SK-N-MC (cell line): ENCODE results near the gene MERTK.
"Not testable (repeated sequence)": the region's sequence is repeated elsewhere in the genome, so short reads cannot be mapped to it uniquely, and the experiment has no call there.

Experiments used
- DNase-seq: peaks from one replicate; pipeline ENCODE4 v3.0.0-alpha.2; 2011; ENCODE audit warnings: low read depth, low spot score
- H3K27ac ChIP-seq: fragments of 200-600 bp; sonication (generic); 2 replicates; pipeline ENCODE4 v1.5.1; 2016; ENCODE audit warnings: mixed run types
- H3K36me3 ChIP-seq: fragments of 200-600 bp; sonication (generic); 2 replicates; pipeline ENCODE4 v1.6.1; 2017; ENCODE audit warnings: antibody characterized with exemption, low read length, mixed read lengths; ENCODE audit not compliant: insufficient read depth
- H3K4me3 ChIP-seq: fragments of 200-600 bp; sonication (generic); 2 replicates; pipeline ENCODE4 v1.5.1; 2016
- H3K9ac ChIP-seq: fragments of 200-600 bp; sonication (generic); 2 replicates; pipeline ENCODE4 v1.8.0; 2017; ENCODE audit warnings: mixed run types, mixed read lengths; ENCODE audit not compliant: insufficient read length
- H3K9me3 ChIP-seq: fragments of 200-600 bp; sonication (generic); 2 replicates; pipeline ENCODE4 v1.6.1; 2017; ENCODE audit warnings: low read depth, mild to moderate bottlenecking, antibody characterized with exemption, low read length, moderate library complexity, mixed read lengths
- EZH2 ChIP-seq: fragments of 200-600 bp; sonication (generic); IDR thresholded peaks from one replicate; pipeline ENCODE4 v1.6.1; 2017; ENCODE audit warnings: antibody characterized with exemption
- FOXP2 ChIP-seq: optimal IDR thresholded peaks from 2 replicates; pipeline ENCODE3; 2011; ENCODE audit warnings: mild to moderate bottlenecking, moderate library complexity; ENCODE audit not compliant: insufficient read depth; ENCODE audit errors: extremely low read length, control extremely low read depth
- POLR2AphosphoS5 ChIP-seq: IDR thresholded peaks from 2 replicates; pipeline ENCODE4 v1.6.1; 2012; ENCODE audit warnings: mild to moderate bottlenecking, low read depth, low read length, borderline replicate concordance

MERTK gene

GRCh38 chr2:111948832-111949231 lies 50.4 kb downstream of the MERTK start:
- Histone ChIP-seq H3K9me3 (no peaks in the 10 kb centered on the region), H3K9ac (no peak overlapping the region), H3K36me3 (no peaks in the 10 kb centered on the region), H3K27ac (no peak overlapping the region), H3K4me3 (no peak overlapping the region)
- no peak for DNase-seq
- TF ChIP-seq EZH2: no peak
- TF ChIP-seq POLR2AphosphoS5: no peak
- TF ChIP-seq FOXP2: no peak

GRCh38 chr2:111950236-111950635 lies 51.8 kb downstream of the MERTK start:
- Histone ChIP-seq H3K36me3 (no peaks in the 10 kb centered on the region), H3K4me3 (no peak overlapping the region), H3K9ac (no peak overlapping the region), H3K27ac (no peak overlapping the region), H3K9me3 (no peaks in the 10 kb centered on the region)
- DNase-seq: no peak
- no peak for TF ChIP-seq FOXP2

- DNase-seq: no peak
Observed at GRCh38 chr2:111951486-111951885, 53.1 kb downstream of the MERTK start.

GRCh38 chr2:111952871-111953452 lies 54.6 kb downstream of the MERTK start:
- no peak for DNase-seq
- TF ChIP-seq POLR2AphosphoS5 (no peak), FOXP2 (no peak), EZH2 (no peak)
- Histone ChIP-seq H3K9me3 (no peaks in the 10 kb centered on the region), H3K36me3 (no peaks in the 10 kb centered on the region), H3K9ac (no peak overlapping the region), H3K27ac (no peak overlapping the region), H3K4me3 (no peak overlapping the region)

More at GRCh38 chr2:111951486-111951885, 53.1 kb downstream of the MERTK start:
- no peak overlapping the region for H3K4me3 ChIP-seq
- H3K36me3 ChIP-seq: no peaks in the 10 kb centered on the region
- no peak overlapping the region for H3K27ac ChIP-seq
- no peak for TF ChIP-seq POLR2AphosphoS5
- TF ChIP-seq FOXP2: no peak
- TF ChIP-seq EZH2: no peak
- no peaks in the 10 kb centered on the region for H3K9me3 ChIP-seq
- no peak overlapping the region for H3K9ac ChIP-seq

- no peak for TF ChIP-seq POLR2AphosphoS5
- no peak for TF ChIP-seq EZH2
- no peak for TF ChIP-seq FOXP2
- Histone ChIP-seq H3K36me3 (no peaks in the 10 kb centered on the region), H3K9me3 (no peaks in the 10 kb centered on the region)
Observed at GRCh38 chr2:111954602-111955332, 56.4 kb downstream of the MERTK start.

GRCh38 chr2:111957872-111958354 lies 59.5 kb downstream of the MERTK start:
- DNase-seq: peak; percentile 10
- no peak for TF ChIP-seq EZH2
- no peak for TF ChIP-seq FOXP2
- TF ChIP-seq POLR2AphosphoS5: no peak
- H3K9me3 ChIP-seq: no peaks in the 10 kb centered on the region
- no peak overlapping the region for H3K4me3 ChIP-seq
- no peak overlapping the region for H3K27ac ChIP-seq
- no peak overlapping the region for H3K9ac ChIP-seq
- no peaks in the 10 kb centered on the region for H3K36me3 ChIP-seq

More at GRCh38 chr2:111954602-111955332, 56.4 kb downstream of the MERTK start:
- Histone ChIP-seq H3K9ac (no peak overlapping the region), H3K27ac (no peak overlapping the region), H3K4me3 (no peak overlapping the region)
- DNase-seq: no peak

- Histone ChIP-seq H3K27ac (no peak overlapping the region), H3K36me3 (no peaks in the 10 kb centered on the region)
- TF ChIP-seq POLR2AphosphoS5: no peak
- no peak for TF ChIP-seq FOXP2
- no peak for TF ChIP-seq EZH2
Observed at GRCh38 chr2:111958901-111959300, 60.5 kb downstream of the MERTK start.

GRCh38 chr2:111961663-111962062 lies 63.3 kb downstream of the MERTK start:
- Histone ChIP-seq H3K27ac (no peak overlapping the region), H3K9me3 (no peaks in the 10 kb centered on the region), H3K9ac (no peak overlapping the region), H3K36me3 (no peaks in the 10 kb centered on the region), H3K4me3 (no peak overlapping the region)
- DNase-seq: no peak
- TF ChIP-seq POLR2AphosphoS5: no peak
- TF ChIP-seq EZH2: no peak
- TF ChIP-seq FOXP2: no peak

More at GRCh38 chr2:111958901-111959300, 60.5 kb downstream of the MERTK start:
- no peak for DNase-seq
- Histone ChIP-seq H3K9me3 (no peaks in the 10 kb centered on the region), H3K9ac (no peak overlapping the region), H3K4me3 (no peak overlapping the region)

- not testable (repeated sequence) for H3K36me3 ChIP-seq, H3K9me3 ChIP-seq, H3K4me3 ChIP-seq, H3K9ac ChIP-seq, DNase-seq, H3K27ac ChIP-seq
Observed at GRCh38 chr2:111963086-111963485, 64.7 kb downstream of the MERTK start.

GRCh38 chr2:111963508-111963907 lies 65.1 kb downstream of the MERTK start:
- not testable (repeated sequence) for H3K9me3 ChIP-seq, H3K36me3 ChIP-seq, H3K4me3 ChIP-seq, H3K27ac ChIP-seq, DNase-seq, H3K9ac ChIP-seq
